Measurements from ENCODE around the gene CDH4. TPM values are rescaled to one million over a fixed set of nuclear protein-coding genes. Genes with fewer than 3 reads are reported as not detected.

Gene CDH4
- polyA plus RNA-seq, 1 donor (not counting 4 experiments of a cell fraction or from before 2014, with no cell fraction given), result 2.2 TPM

DNA sequence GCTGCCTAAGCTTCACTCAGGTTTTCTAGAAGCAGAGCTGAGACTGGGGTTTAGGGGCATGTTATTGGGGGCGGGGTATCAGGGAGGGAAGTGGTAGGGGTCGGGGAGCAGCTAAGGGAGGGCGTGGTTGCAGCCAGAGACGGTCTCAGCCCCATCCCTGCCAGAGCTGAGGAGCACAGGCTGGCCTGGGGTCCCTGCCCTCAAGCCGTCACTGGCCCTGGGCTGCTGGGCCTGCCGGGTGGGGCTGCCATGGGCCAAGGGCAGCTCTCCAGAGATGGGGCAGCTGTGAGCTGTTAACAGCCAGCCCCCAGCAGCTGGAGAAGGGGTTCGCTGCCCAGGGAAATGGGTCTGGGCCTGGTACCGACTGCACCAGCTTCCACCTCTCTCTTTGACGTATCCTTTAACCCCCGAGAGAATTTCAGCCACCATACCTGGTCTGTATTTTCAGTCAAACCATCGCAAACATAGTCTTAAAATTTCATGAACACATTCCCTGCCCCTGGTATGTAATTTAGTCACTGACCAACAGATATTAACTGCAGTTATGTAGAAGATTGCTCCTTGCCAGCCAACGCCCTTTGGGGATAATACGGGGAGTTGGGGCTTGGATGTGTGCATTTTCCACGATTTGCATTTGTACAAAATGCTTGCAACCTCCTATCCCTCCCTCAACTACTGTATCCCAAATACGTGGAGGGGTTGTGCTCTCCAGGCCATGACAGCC lies 560.2 kb downstream of the CDH4 start:
- H3K36me3 ChIP-seq (ENCODE audit: control insufficient read depth in 2 of 2, extremely low read depth in 1 of 2, insufficient read depth in 2 of 2, low read length in 2 of 2), result no peaks in the 10 kb centered on the region
- H3K27me3 ChIP-seq (ENCODE audit: control insufficient read depth, extremely low read depth, insufficient read depth, low read length), result peaks cover 29% of the 10 kb centered on the region
- H4K20me1 ChIP-seq (ENCODE audit: control insufficient read depth, extremely low read depth, insufficient read depth, low read length), result peaks cover 9% of the 10 kb centered on the region
- TF ChIP-seq, protein P1, sequence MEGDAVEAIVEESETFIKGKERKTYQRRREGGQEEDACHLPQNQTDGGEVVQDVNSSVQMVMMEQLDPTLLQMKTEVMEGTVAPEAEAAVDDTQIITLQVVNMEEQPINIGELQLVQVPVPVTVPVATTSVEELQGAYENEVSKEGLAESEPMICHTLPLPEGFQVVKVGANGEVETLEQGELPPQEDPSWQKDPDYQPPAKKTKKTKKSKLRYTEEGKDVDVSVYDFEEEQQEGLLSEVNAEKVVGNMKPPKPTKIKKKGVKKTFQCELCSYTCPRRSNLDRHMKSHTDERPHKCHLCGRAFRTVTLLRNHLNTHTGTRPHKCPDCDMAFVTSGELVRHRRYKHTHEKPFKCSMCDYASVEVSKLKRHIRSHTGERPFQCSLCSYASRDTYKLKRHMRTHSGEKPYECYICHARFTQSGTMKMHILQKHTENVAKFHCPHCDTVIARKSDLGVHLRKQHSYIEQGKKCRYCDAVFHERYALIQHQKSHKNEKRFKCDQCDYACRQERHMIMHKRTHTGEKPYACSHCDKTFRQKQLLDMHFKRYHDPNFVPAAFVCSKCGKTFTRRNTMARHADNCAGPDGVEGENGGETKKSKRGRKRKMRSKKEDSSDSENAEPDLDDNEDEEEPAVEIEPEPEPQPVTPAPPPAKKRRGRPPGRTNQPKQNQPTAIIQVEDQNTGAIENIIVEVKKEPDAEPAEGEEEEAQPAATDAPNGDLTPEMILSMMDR (optimal IDR thresholded peaks at IDR 0.05 in 1 of 3, IDR thresholded peaks at IDR 0.05 in 1 of 3, conservative IDR thresholded peaks at IDR 0.05 in 1 of 3; ENCODE audit: extremely low read depth in 1 of 3, insufficient read depth in 2 of 3, low read length in 3 of 3), result no peak
- TF ChIP-seq EZH2 (IDR thresholded peaks at IDR 0.05; ENCODE audit: low read length), result no peak
- no peak overlapping the region for H3K4me3 ChIP-seq (ENCODE audit: control insufficient read depth in 2 of 3, extremely low read depth in 1 of 3, insufficient read depth in 2 of 3, low read depth in 1 of 3, low read length in 3 of 3)
- DNase-seq (ENCODE audit: low read depth, low spot score) (no peak), FAIRE-seq (no peak)
- H3K9me1 ChIP-seq (ENCODE audit: control insufficient read depth, extremely low read depth, insufficient read depth, low read length), result peaks cover 2% of the 10 kb centered on the region
- H3K79me2 ChIP-seq (ENCODE audit: control insufficient read depth, insufficient read depth, low read length), result no peaks in the 10 kb centered on the region
- no peaks in the 10 kb centered on the region for H3K9me3 ChIP-seq (ENCODE audit: control insufficient read depth, low read depth, low read length)
- H2AFZ ChIP-seq (ENCODE audit: control insufficient read depth, low read length), result no peak overlapping the region
- no peak overlapping the region for H3K27ac ChIP-seq (ENCODE audit: control insufficient read depth, insufficient read depth, low read length)
- H3K4me2 ChIP-seq (ENCODE audit: control insufficient read depth, extremely low read depth, insufficient read depth, low read depth, low read length), result peak overlapping the region; percentile 53
- H3K4me1 ChIP-seq (ENCODE audit: control insufficient read depth, extremely low read depth, insufficient read depth, low read length), result peaks cover 13% of the 10 kb centered on the region
- no peak overlapping the region for H3K9ac ChIP-seq (ENCODE audit: control insufficient read depth, extremely low read depth, insufficient read depth, low read length)
- dilution Hi-C loops (cut with MboI; ENCODE audit: extremely low pct_ligation_motif_present, low sequenced_read_pairs), result no loop called here

DNA sequence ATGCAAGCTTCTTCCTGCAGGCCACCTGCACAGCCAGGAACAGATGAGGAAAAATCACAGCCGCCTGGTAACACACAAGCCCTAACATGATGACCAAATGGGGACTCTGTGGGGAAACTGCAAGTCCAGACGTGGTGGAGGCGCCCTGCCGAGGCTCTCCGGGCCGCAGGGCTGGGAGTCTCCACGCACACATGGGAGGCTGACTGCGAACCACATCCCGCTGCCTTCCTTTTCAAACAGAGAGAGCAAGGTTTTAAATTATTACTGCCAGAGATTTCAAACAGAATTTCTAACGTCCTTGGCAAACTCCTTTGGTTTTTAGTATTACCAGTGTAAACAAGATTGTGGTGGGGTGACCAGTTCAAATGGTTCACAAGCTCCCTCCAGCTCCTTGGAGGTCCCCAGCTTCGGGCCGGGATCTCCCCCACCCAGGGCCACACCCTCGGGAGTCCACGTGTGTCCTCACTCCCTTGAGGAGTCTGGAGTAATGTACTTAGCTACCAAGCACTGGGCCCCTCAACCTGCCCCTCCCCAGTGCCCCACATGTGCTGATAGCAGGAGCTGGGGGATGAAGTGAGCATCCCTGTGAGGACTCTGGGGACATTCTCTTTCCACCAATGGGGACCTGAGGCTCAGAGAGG lies 560.9 kb downstream of the CDH4 start:
- Histone ChIP-seq H3K4me2 (ENCODE audit: control insufficient read depth, extremely low read depth, insufficient read depth, low read depth, low read length) (peak overlapping the region; percentile 53), H3K4me3 (ENCODE audit: control insufficient read depth in 2 of 3, extremely low read depth in 1 of 3, insufficient read depth in 2 of 3, low read depth in 1 of 3, low read length in 3 of 3) (peak overlapping the region in 1 of 3 experiments; percentile 39), H3K4me1 (ENCODE audit: control insufficient read depth, extremely low read depth, insufficient read depth, low read length) (peaks cover 13% of the 10 kb centered on the region), H3K27ac (ENCODE audit: control insufficient read depth, insufficient read depth, low read length) (no peak overlapping the region), H3K27me3 (ENCODE audit: control insufficient read depth, extremely low read depth, insufficient read depth, low read length) (peaks cover 25% of the 10 kb centered on the region), H4K20me1 (ENCODE audit: control insufficient read depth, extremely low read depth, insufficient read depth, low read length) (peaks cover 9% of the 10 kb centered on the region), H3K9me3 (ENCODE audit: control insufficient read depth, low read depth, low read length) (no peaks in the 10 kb centered on the region), H3K9me1 (ENCODE audit: control insufficient read depth, extremely low read depth, insufficient read depth, low read length) (peaks cover 2% of the 10 kb centered on the region), H2AFZ (ENCODE audit: control insufficient read depth, low read length) (no peak overlapping the region), H3K9ac (ENCODE audit: control insufficient read depth, extremely low read depth, insufficient read depth, low read length) (peak overlapping the region; percentile 8), H3K79me2 (ENCODE audit: control insufficient read depth, insufficient read depth, low read length) (no peaks in the 10 kb centered on the region), H3K36me3 (ENCODE audit: control insufficient read depth in 2 of 2, extremely low read depth in 1 of 2, insufficient read depth in 2 of 2, low read length in 2 of 2) (no peaks in the 10 kb centered on the region)
- DNase-seq (ENCODE audit: low read depth, low spot score) (peak; percentile 49), FAIRE-seq (peak; percentile 86)
- TF ChIP-seq, protein P1 (optimal IDR thresholded peaks at IDR 0.05 in 1 of 3, IDR thresholded peaks at IDR 0.05 in 1 of 3, conservative IDR thresholded peaks at IDR 0.05 in 1 of 3; ENCODE audit: extremely low read depth in 1 of 3, insufficient read depth in 2 of 3, low read length in 3 of 3), result no peak
- no peak for TF ChIP-seq EZH2 (IDR thresholded peaks at IDR 0.05; ENCODE audit: low read length)
- dilution Hi-C loops (cut with MboI; ENCODE audit: extremely low pct_ligation_motif_present, low sequenced_read_pairs), result no loop called here

Measured in keratinocyte (primary cell).